Measurements from ENCODE around the gene CASQ2. TPM values are rescaled to one million over a fixed set of nuclear protein-coding genes. Genes with fewer than 3 reads are reported as not detected.
A peak's percentile ranks its signal among the peaks of the same experiment; 100 is the strongest.

Gene CASQ2
- total RNA-seq (2016; rRNA removed; fragmentation: Illumina TruSeq; extraction: Trizol) (not detected in 2 replicates), polyA plus RNA-seq (2011; rRNA removed) (0.05 TPM in 1 of 2 replicates, not detected in the other), polyA minus RNA-seq (2011; rRNA and poly(A)+ RNA removed; ENCODE audit: low replicate concordance) (not detected in 2 replicates), Bru-seq, nascent RNA (percentile 3 among the genes with signal in this experiment), BruChase-seq, experiment 1, labeled RNA remaining after a 6-hour chase (percentile 4 among the genes with signal in this experiment), BruChase-seq, experiment 2, labeled RNA remaining after a 2-hour chase (not detected)
- not detected in 2 replicates for total RNA-seq (2016; cell fraction: cytosol; rRNA removed; fragmentation: Illumina TruSeq; extraction: Trizol; ENCODE audit: low read depth)
- not detected in 2 replicates for total RNA-seq (2016; cell fraction: insoluble cytoplasmic fraction; rRNA removed; fragmentation: Illumina TruSeq; extraction: Trizol)
- total RNA-seq (2016; cell fraction: membrane; rRNA removed; fragmentation: Illumina TruSeq; extraction: Trizol) = not detected in 2 replicates
- total RNA-seq (2016; cell fraction: nucleus; rRNA removed; fragmentation: Illumina TruSeq; extraction: Trizol) = not detected in 2 replicates
- polyA plus RNA-seq (2011; cell fraction: cytosol; rRNA removed) = 0.03 TPM in 1 of 2 replicates, not detected in the other
- polyA plus RNA-seq (2011; cell fraction: nucleus; rRNA removed) = not detected in 2 replicates
- 0.05 TPM in 1 of 2 replicates, not detected in the other for polyA plus RNA-seq (2012)
- not detected in 2 replicates for polyA plus RNA-seq (2016; cell fraction: cytosol; fragmentation: Illumina TruSeq; extraction: Trizol; ENCODE audit: low read depth)
- not detected in 2 replicates for polyA plus RNA-seq (2016; cell fraction: insoluble cytoplasmic fraction; fragmentation: Illumina TruSeq; extraction: Trizol; ENCODE audit: low read depth)
- polyA plus RNA-seq (2016; cell fraction: membrane; fragmentation: Illumina TruSeq; extraction: Trizol; ENCODE audit: low read depth) = not detected in 2 replicates
- polyA plus RNA-seq (2016; cell fraction: nucleus; fragmentation: Illumina TruSeq; extraction: Trizol; ENCODE audit: insufficient read depth, low read depth) = not detected in 2 replicates
- not detected in 2 replicates for polyA minus RNA-seq (2011; cell fraction: cytosol; rRNA and poly(A)+ RNA removed)
- polyA minus RNA-seq (2011; cell fraction: nucleus; rRNA and poly(A)+ RNA removed) = not detected in 2 replicates
- long read RNA-seq, experiment 1 = 0 reads
- long read RNA-seq, experiment 2 = 0 reads

DNA sequence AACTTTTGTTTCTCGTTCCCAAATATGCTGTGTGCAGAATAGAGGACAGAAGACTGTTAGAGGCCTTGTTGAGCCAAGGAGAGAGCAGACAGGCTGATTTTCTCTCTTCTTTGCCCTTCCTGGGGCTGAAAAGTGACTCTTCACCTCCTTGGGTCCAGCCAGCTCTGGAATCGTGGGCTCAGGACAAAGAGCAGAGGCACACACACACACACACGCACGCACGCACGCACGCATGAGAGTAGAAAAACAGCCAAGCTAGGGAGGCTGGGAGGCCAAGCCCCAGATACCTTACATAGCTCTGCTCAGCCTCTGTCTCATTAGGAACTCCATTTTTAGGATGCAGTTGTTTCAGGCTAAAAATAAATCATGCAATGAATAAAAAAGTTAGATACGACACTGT, at the start of gene CASQ2:
Gene CASQ2 (minus strand): TSS at position 166 of the 400 bp plus-strand sequence. CDS start 173 bp downstream, outside the sequence.
- H3K79me2 ChIP-seq (ENCODE audit: insufficient read depth, low read length) = no peaks in the 10 kb centered on the region
- 60% methylated on average over 8 of the region's 8 CpGs for WGBS (ENCODE audit: low lambda C conversion rate)
- H3K4me3 ChIP-seq (replicated peaks in 1 of 3; ENCODE audit: insufficient read depth in 1 of 3, low read depth in 2 of 3, low read length in 3 of 3) = no peak within 1 kb of the TSS
- H3K9me3 ChIP-seq (ENCODE audit: low read length) = no peaks in the 10 kb centered on the region
- intact Hi-C loops (cut with micrococcal nuclease; ENCODE audit: unreplicated experiment) = no loop called here
- peaks cover 0 to 5% of the 10 kb centered on the region in 2 experiments; a peak in 1 of 5 replicates for H3K27me3 ChIP-seq (ENCODE audit: control insufficient read depth in 1 of 2, insufficient read depth in 2 of 2, low read length in 2 of 2)
- H3K36me3 ChIP-seq (replicated peaks in 1 of 2; ENCODE audit: control insufficient read depth in 1 of 2, insufficient read depth in 2 of 2, low read length in 2 of 2) = no peaks in the 10 kb centered on the region
- no TSS peak for BruUV-seq (replicated peaks)
- in situ Hi-C loops (cut with HindIII; ENCODE audit: extremely low pct_ligation_motif_present, low pct_unique_long_range_greater_than_20kb) = no loop called here
- no peak for ATAC-seq
- no peak for DNase-seq (ENCODE audit: low spot score)
- no peak within 1 kb of the TSS for H2AFZ ChIP-seq (ENCODE audit: low read length)
- H3K9ac ChIP-seq (ENCODE audit: insufficient read depth, low read depth, low read length) = no peak within 1 kb of the TSS
- CTCF ChIA-PET (ENCODE audit: low intra/inter-chr PET ratio, low total read pairs) = no interaction called here
- POLR2A ChIA-PET = no interaction called here
- H3K4me2 ChIP-seq (ENCODE audit: low read depth, low read length) = no peak within 1 kb of the TSS
- H3K4me1 ChIP-seq (ENCODE audit: insufficient read depth, low read length) = 0 out of 2 replicates have a peak, but pooled peaks cover 5% of the 10 kb centered on the region
- no peak for FAIRE-seq
- H4K20me1 ChIP-seq (ENCODE audit: insufficient read depth, low read length) = no peaks in the 10 kb centered on the region
- no peak within 1 kb of the TSS for H3K27ac ChIP-seq (ENCODE audit: extremely low read length, insufficient read depth, low read length)
- TF ChIP-seq CREB1 (IDR thresholded peaks at IDR 0.05) = no peak
- TF ChIP-seq CREB1 (CRISPR knock-in tag; IDR thresholded peaks at IDR 0.05) = no peak
- TF ChIP-seq, protein P1, sequence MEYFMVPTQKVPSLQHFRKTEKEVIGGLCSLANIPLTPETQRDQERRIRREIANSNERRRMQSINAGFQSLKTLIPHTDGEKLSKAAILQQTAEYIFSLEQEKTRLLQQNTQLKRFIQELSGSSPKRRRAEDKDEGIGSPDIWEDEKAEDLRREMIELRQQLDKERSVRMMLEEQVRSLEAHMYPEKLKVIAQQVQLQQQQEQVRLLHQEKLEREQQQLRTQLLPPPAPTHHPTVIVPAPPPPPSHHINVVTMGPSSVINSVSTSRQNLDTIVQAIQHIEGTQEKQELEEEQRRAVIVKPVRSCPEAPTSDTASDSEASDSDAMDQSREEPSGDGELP (IDR thresholded peaks at IDR 0.05; ENCODE audit: borderline replicate concordance, low read depth) = no peak
- TF ChIP-seq, protein P2, sequence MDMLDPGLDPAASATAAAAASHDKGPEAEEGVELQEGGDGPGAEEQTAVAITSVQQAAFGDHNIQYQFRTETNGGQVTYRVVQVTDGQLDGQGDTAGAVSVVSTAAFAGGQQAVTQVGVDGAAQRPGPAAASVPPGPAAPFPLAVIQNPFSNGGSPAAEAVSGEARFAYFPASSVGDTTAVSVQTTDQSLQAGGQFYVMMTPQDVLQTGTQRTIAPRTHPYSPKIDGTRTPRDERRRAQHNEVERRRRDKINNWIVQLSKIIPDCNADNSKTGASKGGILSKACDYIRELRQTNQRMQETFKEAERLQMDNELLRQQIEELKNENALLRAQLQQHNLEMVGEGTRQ (IDR thresholded peaks at IDR 0.05; ENCODE audit: low read depth, low read length) = no peak
- TF ChIP-seq, protein P2 (CRISPR knock-in tag; IDR thresholded peaks at IDR 0.05; ENCODE audit: borderline replicate concordance) = no peak
- no peak for TF ChIP-seq MBNL3 (CRISPR knock-in tag; conservative IDR thresholded peaks at IDR 0.05)
- TF ChIP-seq PHF20 (CRISPR knock-in tag; IDR thresholded peaks at IDR 0.05) = no peak
- TF ChIP-seq, protein P3, sequence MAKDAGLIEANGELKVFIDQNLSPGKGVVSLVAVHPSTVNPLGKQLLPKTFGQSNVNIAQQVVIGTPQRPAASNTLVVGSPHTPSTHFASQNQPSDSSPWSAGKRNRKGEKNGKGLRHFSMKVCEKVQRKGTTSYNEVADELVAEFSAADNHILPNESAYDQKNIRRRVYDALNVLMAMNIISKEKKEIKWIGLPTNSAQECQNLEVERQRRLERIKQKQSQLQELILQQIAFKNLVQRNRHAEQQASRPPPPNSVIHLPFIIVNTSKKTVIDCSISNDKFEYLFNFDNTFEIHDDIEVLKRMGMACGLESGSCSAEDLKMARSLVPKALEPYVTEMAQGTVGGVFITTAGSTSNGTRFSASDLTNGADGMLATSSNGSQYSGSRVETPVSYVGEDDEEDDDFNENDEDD (CRISPR knock-in tag; IDR thresholded peaks at IDR 0.05; ENCODE audit: borderline replicate concordance) = no peak
- TF ChIP-seq, protein P4, sequence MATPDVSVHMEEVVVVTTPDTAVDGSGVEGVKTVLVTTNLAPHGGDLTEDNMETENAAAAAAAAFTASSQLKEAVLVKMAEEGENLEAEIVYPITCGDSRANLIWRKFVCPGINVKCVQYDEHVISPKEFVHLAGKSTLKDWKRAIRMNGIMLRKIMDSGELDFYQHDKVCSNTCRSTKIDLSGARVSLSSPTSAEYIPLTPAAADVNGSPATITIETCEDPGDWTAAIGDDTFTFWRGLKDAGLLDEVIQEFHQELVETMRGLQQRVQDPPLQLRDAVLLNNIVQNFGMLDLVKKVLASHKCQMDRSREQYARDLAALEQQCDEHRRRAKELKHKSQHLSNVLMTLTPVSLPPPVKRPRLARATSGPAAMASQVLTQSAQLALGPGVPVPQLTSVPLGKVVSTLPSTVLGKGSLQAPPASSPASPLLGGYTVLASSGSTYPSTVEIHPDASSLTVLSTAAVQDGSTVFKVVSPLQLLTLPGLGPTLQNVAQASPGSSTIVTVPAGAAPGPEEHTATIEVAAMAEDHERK (CRISPR knock-in tag; IDR thresholded peaks at IDR 0.05; ENCODE audit: low read depth) = no peak
- TF ChIP-seq ZNF562 (CRISPR knock-in tag; IDR thresholded peaks at IDR 0.05; ENCODE audit: borderline replicate concordance) = no peak
- no peak for TF ChIP-seq MAFG (CRISPR knock-in tag; IDR thresholded peaks at IDR 0.05)
- TF ChIP-seq SYNCRIP (IDR thresholded peaks at IDR 0.05; ENCODE audit: insufficient read depth, low read depth, low read length) = no peak
- TF ChIP-seq GTF2F1 (IDR thresholded peaks at IDR 0.05; ENCODE audit: low read length) = no peak
- no peak for TF ChIP-seq RXRB (CRISPR knock-in tag; IDR thresholded peaks at IDR 0.05; ENCODE audit: borderline replicate concordance)
- TF ChIP-seq ZNF556 (CRISPR knock-in tag; IDR thresholded peaks at IDR 0.05; ENCODE audit: borderline replicate concordance) = no peak
- no peak for TF ChIP-seq CBX1 (IDR thresholded peaks at IDR 0.05; ENCODE audit: low read depth)
